ENCODE measurements around the gene STEAP3. TPM values are rescaled to one million over a fixed set of nuclear protein-coding genes. Genes with fewer than 3 reads are reported as not detected.

Gene STEAP3, protein sequence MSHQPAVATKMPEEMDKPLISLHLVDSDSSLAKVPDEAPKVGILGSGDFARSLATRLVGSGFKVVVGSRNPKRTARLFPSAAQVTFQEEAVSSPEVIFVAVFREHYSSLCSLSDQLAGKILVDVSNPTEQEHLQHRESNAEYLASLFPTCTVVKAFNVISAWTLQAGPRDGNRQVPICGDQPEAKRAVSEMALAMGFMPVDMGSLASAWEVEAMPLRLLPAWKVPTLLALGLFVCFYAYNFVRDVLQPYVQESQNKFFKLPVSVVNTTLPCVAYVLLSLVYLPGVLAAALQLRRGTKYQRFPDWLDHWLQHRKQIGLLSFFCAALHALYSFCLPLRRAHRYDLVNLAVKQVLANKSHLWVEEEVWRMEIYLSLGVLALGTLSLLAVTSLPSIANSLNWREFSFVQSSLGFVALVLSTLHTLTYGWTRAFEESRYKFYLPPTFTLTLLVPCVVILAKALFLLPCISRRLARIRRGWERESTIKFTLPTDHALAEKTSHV
- 2.1 TPM for total RNA-seq (ENCODE audit: unreplicated experiment)
- long read RNA-seq, partial matches to known transcripts = 0 of 1 reads
- long read RNA-seq, other reads (novel, unspliced or antisense) = 0 of 1 reads

DNA sequence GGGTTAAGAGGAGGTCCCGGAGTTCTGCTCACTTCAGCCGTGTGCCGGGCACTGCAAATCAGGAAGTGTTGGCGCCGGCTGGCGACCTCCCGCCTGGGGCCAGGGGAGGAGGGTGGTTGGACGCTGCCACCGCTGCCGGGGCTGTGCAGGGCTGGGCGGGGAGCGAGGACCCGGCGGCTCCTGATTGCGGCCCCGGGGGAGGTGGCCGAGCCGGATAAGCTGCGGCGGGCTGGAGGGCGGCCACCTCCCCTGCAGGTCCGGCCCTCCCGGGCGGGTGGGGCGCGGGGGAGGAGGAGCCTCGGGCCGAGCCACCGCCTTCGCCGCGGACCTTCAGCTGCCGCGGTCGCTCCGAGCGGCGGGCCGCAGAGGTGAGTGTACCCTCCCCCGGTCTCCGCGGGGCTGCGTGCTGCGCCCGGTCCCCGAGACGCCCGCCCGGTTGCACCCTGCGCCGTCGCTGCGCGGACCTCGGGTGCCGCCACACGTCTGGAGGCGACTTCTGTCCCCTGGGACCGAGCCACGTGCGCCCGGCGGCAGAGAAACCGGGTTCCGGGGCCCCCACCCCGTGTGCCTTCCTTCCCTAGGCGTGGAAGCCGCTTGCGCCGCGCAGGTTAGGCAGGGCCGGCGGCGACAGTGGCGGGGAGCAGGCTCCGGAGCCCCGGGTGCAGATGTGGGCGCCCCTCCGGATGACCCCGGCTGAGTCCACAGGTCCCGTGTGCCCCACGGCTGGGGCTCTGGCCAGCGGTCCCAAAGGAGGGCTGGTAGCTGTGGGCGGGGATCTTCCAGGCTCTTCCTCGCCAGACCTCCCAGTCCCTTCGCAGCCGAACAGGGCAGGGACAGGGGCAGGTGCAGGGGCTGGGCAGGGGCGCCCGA, at the start of gene STEAP3:
Gene STEAP3 (plus strand): TSS at position 314 of the 870 bp plus-strand sequence. CDS start 7,179 bp downstream, outside the sequence.
- no peaks in the 10 kb centered on the region for H3K4me1 Mint-ChIP-seq (ENCODE audit: low read depth, unreplicated experiment)
- peak; percentile 85 for DNase-seq
- peaks cover 6% of the 10 kb centered on the region for H3K27me3 Mint-ChIP-seq (ENCODE audit: unreplicated experiment)
- H3K36me3 Mint-ChIP-seq (ENCODE audit: unreplicated experiment) = no peaks in the 10 kb centered on the region
- no peak within 1 kb of the TSS for H3K27ac Mint-ChIP-seq (ENCODE audit: unreplicated experiment)
- peak within 1 kb of the TSS; percentile 42 for H3K4me3 Mint-ChIP-seq (ENCODE audit: unreplicated experiment)
- TF ChIP-seq, protein P1, sequence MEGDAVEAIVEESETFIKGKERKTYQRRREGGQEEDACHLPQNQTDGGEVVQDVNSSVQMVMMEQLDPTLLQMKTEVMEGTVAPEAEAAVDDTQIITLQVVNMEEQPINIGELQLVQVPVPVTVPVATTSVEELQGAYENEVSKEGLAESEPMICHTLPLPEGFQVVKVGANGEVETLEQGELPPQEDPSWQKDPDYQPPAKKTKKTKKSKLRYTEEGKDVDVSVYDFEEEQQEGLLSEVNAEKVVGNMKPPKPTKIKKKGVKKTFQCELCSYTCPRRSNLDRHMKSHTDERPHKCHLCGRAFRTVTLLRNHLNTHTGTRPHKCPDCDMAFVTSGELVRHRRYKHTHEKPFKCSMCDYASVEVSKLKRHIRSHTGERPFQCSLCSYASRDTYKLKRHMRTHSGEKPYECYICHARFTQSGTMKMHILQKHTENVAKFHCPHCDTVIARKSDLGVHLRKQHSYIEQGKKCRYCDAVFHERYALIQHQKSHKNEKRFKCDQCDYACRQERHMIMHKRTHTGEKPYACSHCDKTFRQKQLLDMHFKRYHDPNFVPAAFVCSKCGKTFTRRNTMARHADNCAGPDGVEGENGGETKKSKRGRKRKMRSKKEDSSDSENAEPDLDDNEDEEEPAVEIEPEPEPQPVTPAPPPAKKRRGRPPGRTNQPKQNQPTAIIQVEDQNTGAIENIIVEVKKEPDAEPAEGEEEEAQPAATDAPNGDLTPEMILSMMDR (IDR thresholded peaks at IDR 0.05; ENCODE audit: partially characterized antibody, unreplicated experiment) = no peak
- peaks cover 5% of the 10 kb centered on the region for H3K9me3 Mint-ChIP-seq (ENCODE audit: unreplicated experiment)

DNA sequence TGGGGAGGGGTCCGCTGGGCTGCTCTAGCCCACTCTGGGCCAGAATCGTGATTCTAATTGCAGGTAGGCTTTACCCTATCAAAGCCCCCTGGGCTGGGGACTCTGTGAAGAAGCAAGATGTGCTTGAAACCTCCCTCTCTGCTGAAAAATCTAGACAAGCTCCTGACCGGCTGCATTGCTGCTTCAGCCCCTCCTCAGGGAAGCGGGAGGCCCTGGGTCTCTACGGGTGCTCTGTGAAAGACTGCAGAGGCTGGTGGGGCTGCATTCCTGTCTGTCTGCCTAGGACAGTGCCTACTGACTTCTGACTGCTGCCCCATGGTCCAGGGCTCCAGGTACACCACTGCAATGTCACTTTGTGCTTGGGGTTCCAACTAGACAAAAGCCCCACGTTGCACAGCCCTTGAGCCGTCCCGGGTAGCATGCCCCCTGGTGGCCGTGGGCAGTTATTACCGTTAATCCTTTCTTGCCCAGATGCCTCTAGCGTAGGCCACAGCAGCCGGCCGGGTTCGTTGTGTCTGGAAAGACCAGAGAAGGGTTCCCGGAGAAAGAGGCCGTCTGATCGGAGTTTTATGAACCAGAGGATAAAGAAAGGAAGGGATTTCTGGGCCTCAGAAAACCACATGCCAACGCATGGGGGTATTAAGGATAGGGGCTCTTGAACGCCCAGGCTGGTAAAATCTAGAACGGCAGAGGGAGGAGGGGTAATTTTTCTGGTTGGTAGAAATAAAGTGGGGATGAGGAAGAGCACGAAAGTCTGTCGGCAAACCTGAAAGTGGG, 49.2 kb upstream of the STEAP3 start:
- DNase-seq = peak; percentile 78
- TF ChIP-seq, protein P1 (IDR thresholded peaks at IDR 0.05; ENCODE audit: partially characterized antibody, unreplicated experiment) = peak; percentile 93
- Mint-ChIP-seq H3K36me3 (ENCODE audit: unreplicated experiment) (no peaks in the 10 kb centered on the region), H3K9me3 (ENCODE audit: unreplicated experiment) (no peaks in the 10 kb centered on the region), H3K4me3 (ENCODE audit: unreplicated experiment) (no peak overlapping the region), H3K27me3 (ENCODE audit: unreplicated experiment) (peaks cover 3% of the 10 kb centered on the region), H3K4me1 (ENCODE audit: low read depth, unreplicated experiment) (no peaks in the 10 kb centered on the region), H3K27ac (ENCODE audit: unreplicated experiment) (no peak overlapping the region)

DNA sequence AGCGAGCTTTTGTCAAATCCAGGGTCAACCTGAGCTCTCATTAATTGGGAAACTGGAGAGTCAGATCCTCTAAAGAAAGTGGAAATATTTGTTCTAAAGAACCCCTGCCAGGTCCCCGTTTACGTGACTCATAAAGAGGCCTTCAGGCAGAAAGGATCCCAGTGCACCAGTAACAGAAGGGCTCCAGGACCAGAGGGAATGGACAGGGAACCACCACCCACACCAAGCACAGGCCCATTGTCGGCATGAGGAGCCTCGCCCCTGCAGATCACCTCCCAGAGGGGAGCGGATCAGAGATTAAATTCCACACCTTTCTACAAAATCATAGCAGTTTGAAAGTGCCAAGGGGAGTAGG, 48.7 kb upstream of the STEAP3 start:
- Mint-ChIP-seq H3K27ac (ENCODE audit: unreplicated experiment) (no peak overlapping the region), H3K4me1 (ENCODE audit: low read depth, unreplicated experiment) (no peaks in the 10 kb centered on the region), H3K36me3 (ENCODE audit: unreplicated experiment) (no peaks in the 10 kb centered on the region)

DNA sequence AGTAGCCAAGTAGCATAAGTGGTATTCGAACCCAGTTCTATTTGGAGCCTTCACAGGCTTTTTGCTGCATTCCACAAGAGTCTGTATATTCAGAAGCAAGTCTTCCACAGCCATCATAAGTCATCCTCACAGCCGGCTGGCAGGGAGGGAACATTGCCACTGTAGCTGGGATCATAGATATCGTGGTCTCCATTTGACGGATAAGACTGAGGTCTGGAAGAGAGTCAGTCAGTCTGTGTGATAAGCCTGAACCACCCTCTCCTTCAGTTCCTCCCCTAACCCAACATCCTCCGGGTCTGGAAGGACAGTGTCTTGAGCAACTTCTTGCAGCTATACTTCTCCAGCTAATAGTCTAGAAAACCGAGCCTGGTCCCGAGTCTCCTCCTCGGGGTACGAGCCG, 48.1 kb upstream of the STEAP3 start:
- no peak for DNase-seq
- H3K4me1 Mint-ChIP-seq (ENCODE audit: low read depth, unreplicated experiment) = no peaks in the 10 kb centered on the region
- H3K27me3 Mint-ChIP-seq (ENCODE audit: unreplicated experiment) = peaks cover 5% of the 10 kb centered on the region
- H3K4me3 Mint-ChIP-seq (ENCODE audit: unreplicated experiment) = no peak overlapping the region
- H3K27ac Mint-ChIP-seq (ENCODE audit: unreplicated experiment) = no peak overlapping the region
- no peaks in the 10 kb centered on the region for H3K9me3 Mint-ChIP-seq (ENCODE audit: unreplicated experiment)
- no peaks in the 10 kb centered on the region for H3K36me3 Mint-ChIP-seq (ENCODE audit: unreplicated experiment)
- TF ChIP-seq, protein P1 (IDR thresholded peaks at IDR 0.05; ENCODE audit: partially characterized antibody, unreplicated experiment) = no peak

More for the DNA sequence above, 48.7 kb upstream of the STEAP3 start:
- H3K27me3 Mint-ChIP-seq (ENCODE audit: unreplicated experiment) = peaks cover 5% of the 10 kb centered on the region
- DNase-seq = no peak
- H3K4me3 Mint-ChIP-seq (ENCODE audit: unreplicated experiment) = no peak overlapping the region
- TF ChIP-seq, protein P1 (IDR thresholded peaks at IDR 0.05; ENCODE audit: partially characterized antibody, unreplicated experiment) = no peak
- H3K9me3 Mint-ChIP-seq (ENCODE audit: unreplicated experiment) = no peaks in the 10 kb centered on the region
